K562 (cell line): ENCODE measurements around the gene GKN1. TPM values are rescaled to one million over a fixed set of nuclear protein-coding genes. Genes with fewer than 3 reads are reported as not detected.

Source experiments
- ATAC-seq: fragments of 200-7000 bp; cut with Tn5 transposase; 3 replicates; pipeline ENCODE4 v1.9.1; 2020; ENCODE audit warnings: moderate library complexity
- BruUV-seq: library from RNA; stranded (reverse); fragments of 400-500 nt; replicated peaks from 2 replicates; lab custom pipeline; 2021; lab: Mats Ljungman, UMichigan
- CTCF ChIA-PET: fragments of 300-600 bp; formaldehyde crosslinking; extraction: SDS; loops from one replicate; lab custom pipeline; 2021; ENCODE audit warnings: low intra/inter-chr PET ratio; lab: Yijun Ruan, JAX
- POLR2A ChIA-PET: fragments of 300-600, 350-650 bp; sonication (Branson Sonifier 250); formaldehyde crosslinking; extraction: SDS; loops from one replicate; lab custom pipeline; 2021; ENCODE audit warnings: antibody characterized with exemption, inconsistent platforms; lab: Yijun Ruan, JAX
- DNase-seq, 4 experiments: peaks; one replicate each; pipeline versions ENCODE4 v3.0.0 to v3.0.0-alpha.2; 2011 to 2018; ENCODE audit warnings: low spot score in 3 of 4, mixed read lengths in 3 of 4; ENCODE audit errors: extremely low read depth in 1 of 4
- FAIRE-seq: peaks from 2 replicates; lab custom pipeline; 2011; peaks lifted over from hg19 to GRCh38; lab: Jason Lieb, UNC
- H2AFZ ChIP-seq: 2 replicates; pipeline ENCODE4 v1.6.0; 2011; ENCODE audit warnings: low read depth, low read length, control low read depth, inconsistent platforms
- H3K27ac ChIP-seq: fragments of 200-600 bp; 3 replicates; pipeline ENCODE4 v1.8.0; 2011; ENCODE audit warnings: low read depth, mild to moderate bottlenecking, control low read depth, inconsistent platforms, low read length, moderate library complexity, mixed read lengths; ENCODE audit errors: extremely low read depth
- H3K27me3 ChIP-seq, 2 experiments: fragments of 300-600 bp in 1 of 2; 2 replicates in 1 of 2; 3 replicates in 1 of 2; pipeline versions ENCODE4 v1.6.0 to v1.8.0; 2011; ENCODE audit warnings: inconsistent platforms in 2 of 2, low read length in 2 of 2, mild to moderate bottlenecking in 1 of 2, mixed read lengths in 1 of 2, moderate library complexity in 1 of 2; ENCODE audit not compliant: control insufficient read depth in 2 of 2, insufficient read depth in 2 of 2
- H3K36me3 ChIP-seq: fragments of 300-600 bp; 3 replicates; pipeline ENCODE4 v1.8.0; 2011; ENCODE audit warnings: mild to moderate bottlenecking, low read length, inconsistent platforms; ENCODE audit not compliant: control insufficient read depth, insufficient read depth
- H3K4me1 ChIP-seq, 2 experiments: fragments of 200-600 bp in 1 of 2; replicated peaks in 1 of 2; 2 replicates in 1 of 2; 3 replicates in 1 of 2; pipeline versions ENCODE4 v1.5.1 to v1.8.0; 2011; ENCODE audit warnings: inconsistent platforms in 2 of 2, low read length in 2 of 2, mild to moderate bottlenecking in 1 of 2, mixed read lengths in 1 of 2, moderate library complexity in 1 of 2; ENCODE audit not compliant: control insufficient read depth in 2 of 2, insufficient read depth in 2 of 2
- H3K4me2 ChIP-seq: 2 replicates; pipeline ENCODE4 v1.6.1; 2011; ENCODE audit warnings: low read length, control low read depth, inconsistent platforms, mixed read lengths; ENCODE audit not compliant: insufficient read depth
- H3K4me3 ChIP-seq: fragments of 200-600 bp; sonication (generic), shearing (Covaris generic); 2 replicates; pipeline ENCODE4 v1.5.1; 2016; ENCODE audit warnings: control low read depth, inconsistent platforms
- H3K79me2 ChIP-seq: fragments of 200-600 bp; 3 replicates; pipeline ENCODE4 v1.8.0; 2011; ENCODE audit warnings: low read length, inconsistent platforms; ENCODE audit not compliant: control insufficient read depth, insufficient read depth
- H3K9ac ChIP-seq, 2 experiments: 2 replicates each; pipeline versions ENCODE4 v1.6.0 to v1.6.1; 2011; ENCODE audit warnings: low read depth in 2 of 2, low read length in 2 of 2, control low read depth in 1 of 2, inconsistent platforms in 1 of 2, mild to moderate bottlenecking in 1 of 2, mixed read lengths in 1 of 2; ENCODE audit not compliant: insufficient read depth in 1 of 2
- H3K9me1 ChIP-seq: one replicate; pipeline ENCODE4 v1.6.0; 2011; ENCODE audit warnings: inconsistent platforms, mild to moderate bottlenecking, low read length, moderate library complexity; ENCODE audit not compliant: control insufficient read depth, insufficient read depth
- H3K9me3 ChIP-seq: replicated peaks from 2 replicates; pipeline ENCODE4 v1.5.1; 2011; ENCODE audit warnings: low read depth, low read length, inconsistent platforms; ENCODE audit not compliant: control insufficient read depth, insufficient read depth
- H4K20me1 ChIP-seq: replicated peaks from 2 replicates; pipeline ENCODE4 v1.6.1; 2011; ENCODE audit warnings: low read length, inconsistent platforms, mixed read lengths; ENCODE audit not compliant: control insufficient read depth, insufficient read depth
- AFF4 ChIP-seq: sonication (generic); formaldehyde crosslinking; IDR thresholded peaks from 2 replicates; pipeline ENCODE4 v1.8.0; 2023; ENCODE audit warnings: mild to moderate bottlenecking, missing genetic modification reagents
- ATF7 ChIP-seq: fragments of 450-650 bp; IDR thresholded peaks from 2 replicates; pipeline ENCODE4 v1.7.1; 2014; ENCODE audit warnings: mild to moderate bottlenecking, moderate library complexity
- DNMT1 ChIP-seq: fragments of 450-650 bp; IDR thresholded peaks from 2 replicates; pipeline ENCODE4 v1.6.1; 2016; ENCODE audit warnings: antibody characterized with exemption, mild to moderate bottlenecking
- GTF2E2 ChIP-seq: fragments of 200-800 bp; sonication (Bioruptor generic); IDR thresholded peaks from 2 replicates; pipeline ENCODE4 v1.6.1; 2016; ENCODE audit warnings: missing genetic modification characterization, missing compliant biosample characterization
- HDAC3 ChIP-seq: fragments of 450-650 bp; IDR thresholded peaks from 2 replicates; pipeline ENCODE4 v1.6.1; 2018; ENCODE audit warnings: borderline replicate concordance, mild to moderate bottlenecking, moderate library complexity; ENCODE audit not compliant: partially characterized antibody
- POLR3G ChIP-seq: IDR thresholded peaks from 2 replicates; pipeline ENCODE4 v1.6.1; 2011; ENCODE audit not compliant: insufficient read length, insufficient replicate concordance; ENCODE audit errors: extremely low read depth
- SMAD3 ChIP-seq: fragments of 450-650 bp; formaldehyde crosslinking; conservative IDR thresholded peaks from 2 replicates; pipeline ENCODE4 v1.4.0; 2020; ENCODE audit warnings: mild to moderate bottlenecking
- TCF3 ChIP-seq: sonication (generic); formaldehyde crosslinking; IDR thresholded peaks from 2 replicates; pipeline ENCODE4 v1.4.0; 2020; ENCODE audit warnings: mild to moderate bottlenecking, missing genetic modification reagents
- TSC22D4 ChIP-seq: fragments of 450-650 bp; IDR thresholded peaks from 2 replicates; pipeline ENCODE4 v1.6.1; 2016; ENCODE audit warnings: missing genetic modification characterization, missing biosample characterization, control low read depth
- VEZF1 ChIP-seq: fragments of 200-800 bp; sonication (Bioruptor generic); IDR thresholded peaks from 2 replicates; pipeline ENCODE4 v1.6.1; 2017; ENCODE audit warnings: missing genetic modification characterization, missing compliant biosample characterization
- ZEB2 ChIP-seq: fragments of 450-650 bp; IDR thresholded peaks from 2 replicates; pipeline ENCODE4 v1.6.1; 2016
- ZNF217 ChIP-seq: sonication (generic); formaldehyde crosslinking; IDR thresholded peaks from 2 replicates; pipeline ENCODE4 v1.8.0; 2022; ENCODE audit warnings: mild to moderate bottlenecking, missing genetic modification reagents
- ZNF232 ChIP-seq: sonication (generic); formaldehyde crosslinking; IDR thresholded peaks from 2 replicates; pipeline ENCODE4 v1.8.0; 2022; ENCODE audit warnings: mild to moderate bottlenecking, missing genetic modification reagents
- in situ Hi-C: fragments of 300-500 bp; cut with MboI; formaldehyde crosslinking; loops from 4 replicates; pipeline ENCODE4 v1.15.0; 2018; ENCODE audit warnings: inconsistent platforms, mixed read lengths
- intact Hi-C: fragments of 100-400 bp; cut with micrococcal nuclease; formaldehyde crosslinking; loops from 2 replicates; pipeline ENCODE4 v1.14.2; 2022
- polyA plus RNA-seq, 8 experiments: library from polyadenylated mRNA; depleted of rRNA in 4 of 8; stranded (reverse) in 5 of 8; unstranded in 3 of 8; fragments of >200 nt; fragmentation: Nextera tagmentation in 2 of 8; fragmentation: Illumina TruSeq in 1 of 8; extraction: Ambion mirVana in 2 of 8; extraction: Trizol in 1 of 8; gene quantifications; 2 replicates each; pipeline versions ENCODE4 v1.2.1 to v1.2.3, GENCODE V29; 2011 to 2014; ENCODE audit warnings: inconsistent platforms in 1 of 8, missing spikeins in 1 of 8
- total RNA-seq, 7 experiments: library from RNA; depleted of rRNA in 6 of 7; stranded (reverse); fragments of >200 nt in 6 of 7; fragmentation: Illumina TruSeq in 2 of 7; extraction: Trizol in 2 of 7; gene quantifications; 2 replicates each; pipeline versions ENCODE4 v1.2.1 to v1.2.3, GENCODE V29; 2011 to 2021; ENCODE audit warnings: low replicate concordance in 1 of 7
- TF ChIP-seq, protein P1 (sequence below): fragments of 450-650 bp; IDR thresholded peaks from 2 replicates; pipeline ENCODE4 v1.7.0; 2016; ENCODE audit warnings: borderline replicate concordance

Gene GKN1
- total and polyA plus RNA-seq, 9 of the 15 experiments (the other 6 are each of a cell fraction or from before 2014, with no cell fraction given), result not detected

- TF ChIP-seq AFF4 (CRISPR knock-in tag) (no peak), DNMT1 (no peak)
- TF ChIP-seq, protein P1, sequence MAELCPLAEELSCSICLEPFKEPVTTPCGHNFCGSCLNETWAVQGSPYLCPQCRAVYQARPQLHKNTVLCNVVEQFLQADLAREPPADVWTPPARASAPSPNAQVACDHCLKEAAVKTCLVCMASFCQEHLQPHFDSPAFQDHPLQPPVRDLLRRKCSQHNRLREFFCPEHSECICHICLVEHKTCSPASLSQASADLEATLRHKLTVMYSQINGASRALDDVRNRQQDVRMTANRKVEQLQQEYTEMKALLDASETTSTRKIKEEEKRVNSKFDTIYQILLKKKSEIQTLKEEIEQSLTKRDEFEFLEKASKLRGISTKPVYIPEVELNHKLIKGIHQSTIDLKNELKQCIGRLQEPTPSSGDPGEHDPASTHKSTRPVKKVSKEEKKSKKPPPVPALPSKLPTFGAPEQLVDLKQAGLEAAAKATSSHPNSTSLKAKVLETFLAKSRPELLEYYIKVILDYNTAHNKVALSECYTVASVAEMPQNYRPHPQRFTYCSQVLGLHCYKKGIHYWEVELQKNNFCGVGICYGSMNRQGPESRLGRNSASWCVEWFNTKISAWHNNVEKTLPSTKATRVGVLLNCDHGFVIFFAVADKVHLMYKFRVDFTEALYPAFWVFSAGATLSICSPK, result no peak
Measured at GRCh38 chr2:69007169-69007568, 32.7 kb downstream of the GKN1 start (continued).

DNA sequence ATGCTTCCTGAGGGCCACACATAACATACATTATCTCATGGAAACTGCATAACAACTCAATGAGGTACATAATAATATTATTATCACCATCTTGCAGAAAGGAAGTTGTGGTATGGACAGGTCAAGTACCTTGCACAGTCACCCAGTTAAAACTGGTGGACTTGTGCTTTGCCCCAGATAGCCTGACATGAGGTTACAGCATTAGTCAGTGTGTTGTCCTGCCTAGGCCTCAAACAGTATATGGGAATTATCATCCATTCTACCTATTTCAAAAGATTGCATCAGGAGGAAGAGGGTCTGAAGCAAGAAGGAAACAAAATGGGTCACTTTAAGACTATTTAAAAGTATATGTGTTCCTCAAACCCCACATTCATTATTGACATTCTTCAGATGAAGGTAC is 33.2 kb downstream of the GKN1 start:
- intact Hi-C loops, result no loop called here
- H3K79me2 ChIP-seq, result no peaks in the 10 kb centered on the region
- no peak overlapping the region for H3K4me2 ChIP-seq
- BruUV-seq, result no TSS peak
- ChIA-PET CTCF (no interaction called here), POLR2A (no interaction called here)
- DNase-seq, result no peak
- H3K9ac ChIP-seq, result no peak overlapping the region
- FAIRE-seq, result no peak
- ATAC-seq, result peak; percentile 55
- H3K27ac ChIP-seq, result no peak overlapping the region
- H3K4me1 ChIP-seq, result no peaks in the 10 kb centered on the region; a peak in 1 of 5 replicates
- in situ Hi-C loops, result no loop called here
- H4K20me1 ChIP-seq, result no peaks in the 10 kb centered on the region
- H3K9me3 ChIP-seq, result no peaks in the 10 kb centered on the region
- H3K4me3 ChIP-seq, result no peak overlapping the region
- H2AFZ ChIP-seq, result no peak overlapping the region
- peaks cover 0 to 11% of the 10 kb centered on the region in 2 experiments; a peak in 2 of 5 replicates for H3K27me3 ChIP-seq
- no peaks in the 10 kb centered on the region for H3K36me3 ChIP-seq
- H3K9me1 ChIP-seq, result no peaks in the 10 kb centered on the region
- TF ChIP-seq GTF2E2 (no peak), ZEB2 (no peak), ZNF217 (CRISPR knock-in tag) (no peak), ZNF232 (CRISPR knock-in tag) (no peak), TCF3 (CRISPR knock-in tag) (0 out of 2 replicates have a peak, but pooled peaks have one; percentile 20), SMAD3 (CRISPR knock-in tag) (no peak), POLR3G (no peak), VEZF1 (CRISPR knock-in tag) (no peak), TSC22D4 (tag) (no peak), HDAC3 (no peak), ATF7 (peak; percentile 27; the same call in 1 of the 2 replicates)
